Measurements from ENCODE around the gene BEST3. TPM values are rescaled to one million over a fixed set of nuclear protein-coding genes. Genes with fewer than 3 reads are reported as not detected.

BEST3 gene
- total RNA-seq, 6 experiments from 2014 or later, result not detected

DNA sequence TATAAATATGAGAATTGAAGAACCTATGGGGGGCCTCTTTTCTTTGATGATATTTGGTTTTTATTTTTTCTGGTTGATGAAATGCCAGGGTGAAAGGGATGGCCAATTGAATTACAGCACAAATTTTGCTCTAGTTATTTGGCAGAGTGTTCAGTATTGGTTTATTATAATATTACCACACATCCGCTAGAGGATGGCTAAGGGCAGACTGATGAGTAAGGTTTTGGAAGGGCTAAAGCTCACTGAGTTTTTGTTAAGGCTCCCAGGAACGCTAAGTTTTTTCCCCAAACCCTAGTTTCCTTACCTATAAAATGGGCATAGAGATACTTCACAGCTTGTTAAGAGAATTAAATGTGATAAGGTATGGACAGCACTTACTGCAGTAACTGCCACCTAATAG, 54.1 kb downstream of the BEST3 start:
- TF ChIP-seq POLR2A (IDR thresholded peaks at IDR 0.05), result no peak
- TF ChIP-seq, protein P1, sequence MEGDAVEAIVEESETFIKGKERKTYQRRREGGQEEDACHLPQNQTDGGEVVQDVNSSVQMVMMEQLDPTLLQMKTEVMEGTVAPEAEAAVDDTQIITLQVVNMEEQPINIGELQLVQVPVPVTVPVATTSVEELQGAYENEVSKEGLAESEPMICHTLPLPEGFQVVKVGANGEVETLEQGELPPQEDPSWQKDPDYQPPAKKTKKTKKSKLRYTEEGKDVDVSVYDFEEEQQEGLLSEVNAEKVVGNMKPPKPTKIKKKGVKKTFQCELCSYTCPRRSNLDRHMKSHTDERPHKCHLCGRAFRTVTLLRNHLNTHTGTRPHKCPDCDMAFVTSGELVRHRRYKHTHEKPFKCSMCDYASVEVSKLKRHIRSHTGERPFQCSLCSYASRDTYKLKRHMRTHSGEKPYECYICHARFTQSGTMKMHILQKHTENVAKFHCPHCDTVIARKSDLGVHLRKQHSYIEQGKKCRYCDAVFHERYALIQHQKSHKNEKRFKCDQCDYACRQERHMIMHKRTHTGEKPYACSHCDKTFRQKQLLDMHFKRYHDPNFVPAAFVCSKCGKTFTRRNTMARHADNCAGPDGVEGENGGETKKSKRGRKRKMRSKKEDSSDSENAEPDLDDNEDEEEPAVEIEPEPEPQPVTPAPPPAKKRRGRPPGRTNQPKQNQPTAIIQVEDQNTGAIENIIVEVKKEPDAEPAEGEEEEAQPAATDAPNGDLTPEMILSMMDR (IDR thresholded peaks at IDR 0.05), result no peak
- intact Hi-C loops (cut with DNase I), result no loop called here
- no peak for DNase-seq
- Histone ChIP-seq H3K27ac (no peak overlapping the region), H3K36me3 (no peaks in the 10 kb centered on the region), H3K4me3 (no peak overlapping the region), H3K27me3 (no peaks in the 10 kb centered on the region), H3K4me1 (no peaks in the 10 kb centered on the region), H3K9me3 (no peaks in the 10 kb centered on the region)
- no peak for ATAC-seq
- WGBS (ENCODE audit: insufficient coverage, low coverage, low lambda C conversion rate, missing lambda C conversion rate), result 70% methylated on average over 2 of the region's 2 CpGs

DNA sequence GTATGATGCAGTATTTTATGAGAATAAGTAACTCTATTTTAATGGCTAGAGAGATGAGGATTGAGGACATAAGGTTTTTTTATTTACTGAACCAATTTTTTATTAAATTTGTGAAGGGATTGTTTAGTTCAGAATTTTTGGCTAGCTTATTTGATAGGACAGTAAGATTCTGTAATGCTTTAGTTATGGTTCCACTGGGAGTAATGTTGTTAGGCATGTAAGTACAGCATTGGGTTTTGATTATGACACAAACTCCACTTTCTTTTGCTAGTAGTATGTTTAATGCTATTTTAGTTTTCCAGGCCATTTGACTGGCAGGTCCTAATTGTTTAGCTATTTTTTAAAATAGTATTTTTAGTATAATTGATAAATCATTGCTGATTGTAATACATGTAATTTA, 54.6 kb downstream of the BEST3 start:
- ATAC-seq (no peak), DNase-seq (no peak)
- intact Hi-C loops (cut with DNase I), result no loop called here
- TF ChIP-seq POLR2A (IDR thresholded peaks at IDR 0.05), result no peak
- TF ChIP-seq, protein P1 (IDR thresholded peaks at IDR 0.05), result no peak
- Histone ChIP-seq H3K4me3 (no peak overlapping the region), H3K27ac (no peak overlapping the region), H3K27me3 (no peaks in the 10 kb centered on the region), H3K4me1 (no peaks in the 10 kb centered on the region), H3K9me3 (no peaks in the 10 kb centered on the region), H3K36me3 (no peaks in the 10 kb centered on the region)

DNA sequence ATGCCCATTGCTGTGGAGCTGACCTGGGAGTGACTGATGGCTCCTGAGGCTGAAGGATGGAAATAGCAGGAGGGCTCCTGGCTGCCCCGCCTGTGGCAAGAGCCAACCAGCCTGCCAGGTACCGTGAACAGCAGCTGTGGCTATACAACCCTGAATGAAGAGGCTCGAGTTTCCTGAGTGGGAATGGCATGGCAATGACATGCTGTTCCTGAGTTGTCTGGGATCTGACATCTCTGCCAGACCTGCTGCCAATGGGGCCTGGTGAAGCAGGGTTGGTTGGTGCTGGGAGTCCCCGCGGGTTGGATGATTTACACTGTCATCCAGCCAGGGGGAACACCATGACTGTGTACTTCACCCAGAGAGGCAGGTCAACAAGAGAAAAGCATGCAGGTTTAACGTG, 56.6 kb downstream of the BEST3 start:
- no peaks in the 10 kb centered on the region for H3K36me3 ChIP-seq
- H3K4me3 ChIP-seq, result no peak overlapping the region
- no peak for DNase-seq
- WGBS (ENCODE audit: insufficient coverage, low coverage, low lambda C conversion rate, missing lambda C conversion rate), result 60% methylated on average over 4 of the region's 6 CpGs
- TF ChIP-seq POLR2A (IDR thresholded peaks at IDR 0.05), result no peak
- TF ChIP-seq, protein P1 (IDR thresholded peaks at IDR 0.05), result no peak
- ATAC-seq, result no peak
- H3K4me1 ChIP-seq, result no peaks in the 10 kb centered on the region
- intact Hi-C loops (cut with DNase I), result no loop called here
- H3K9me3 ChIP-seq, result no peaks in the 10 kb centered on the region
- no peaks in the 10 kb centered on the region for H3K27me3 ChIP-seq
- H3K27ac ChIP-seq, result no peak overlapping the region

DNA sequence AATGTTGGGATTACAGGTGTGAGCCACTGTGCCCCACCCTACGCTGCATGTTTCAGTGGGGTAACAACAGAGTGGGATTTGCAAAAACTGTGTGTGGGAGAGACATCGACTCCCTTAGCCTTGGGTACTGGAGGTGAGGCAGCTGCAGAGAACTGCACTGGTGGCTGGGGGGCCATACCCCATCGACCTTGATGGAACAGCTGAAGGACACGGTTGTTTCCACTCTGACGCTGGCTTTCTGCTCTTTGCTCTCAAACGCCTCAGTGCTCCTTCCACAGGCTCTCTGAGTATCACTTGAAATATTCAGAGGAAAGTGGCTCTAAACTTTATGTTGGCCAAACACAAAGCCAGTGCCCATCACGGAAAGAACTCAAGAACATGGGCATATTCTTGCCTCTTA, 57.6 kb downstream of the BEST3 start:
- H3K27ac ChIP-seq, result no peak overlapping the region
- H3K9me3 ChIP-seq, result no peaks in the 10 kb centered on the region
- no peak for TF ChIP-seq POLR2A (IDR thresholded peaks at IDR 0.05)
- TF ChIP-seq, protein P1 (IDR thresholded peaks at IDR 0.05), result no peak
- no peak overlapping the region for H3K4me3 ChIP-seq
- H3K4me1 ChIP-seq, result no peaks in the 10 kb centered on the region
- no peaks in the 10 kb centered on the region for H3K36me3 ChIP-seq
- no peaks in the 10 kb centered on the region for H3K27me3 ChIP-seq
- no peak for ATAC-seq
- DNase-seq, result no peak
- WGBS (ENCODE audit: insufficient coverage, low coverage, low lambda C conversion rate, missing lambda C conversion rate), result 79% methylated on average over 1 of the region's 7 CpGs
- intact Hi-C loops (cut with DNase I), result no loop called here

DNA sequence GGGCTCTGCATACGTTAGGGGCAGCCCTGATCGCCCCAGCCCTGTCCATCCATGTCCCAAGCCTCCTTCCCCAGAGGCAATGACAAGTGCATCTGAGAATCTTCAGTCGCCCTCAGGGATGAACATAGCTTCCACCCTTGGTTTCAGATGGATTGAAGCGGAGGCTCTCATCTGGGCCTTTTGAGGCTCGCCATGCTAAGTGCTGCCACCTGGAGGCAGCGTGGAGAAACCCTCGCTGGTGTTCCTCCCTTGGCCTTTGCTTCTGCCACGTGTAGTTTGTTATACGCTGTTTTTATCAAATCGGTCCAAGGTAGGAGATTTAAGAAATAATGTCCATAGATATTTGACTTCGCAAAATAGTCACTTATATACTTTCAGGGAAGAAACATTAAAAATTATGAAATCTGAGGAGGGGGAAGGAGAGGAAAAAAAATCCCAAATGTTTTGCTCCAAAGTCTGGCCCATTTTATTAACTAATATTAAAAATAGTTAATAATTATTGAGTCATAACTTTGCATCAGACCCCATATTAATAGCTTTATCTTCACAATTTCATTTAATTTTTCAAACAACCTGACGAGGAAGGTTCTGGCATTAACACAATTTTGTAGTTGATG, 59.6 kb downstream of the BEST3 start:
- peak; percentile 96 to 100 (median 98) for ATAC-seq
- WGBS (ENCODE audit: insufficient coverage, low coverage, low lambda C conversion rate, missing lambda C conversion rate), result 17% methylated on average over 11 of the region's 12 CpGs
- intact Hi-C loops (cut with DNase I), result no loop called here

More for the DNA sequence above, 59.6 kb downstream of the BEST3 start:
- no peaks in the 10 kb centered on the region for H3K4me1 ChIP-seq
- H3K27me3 ChIP-seq, result no peaks in the 10 kb centered on the region
- DNase-seq, result peak; percentile 69 to 73 (median 72)
- no peak overlapping the region for H3K4me3 ChIP-seq
- H3K9me3 ChIP-seq, result no peaks in the 10 kb centered on the region
- no peaks in the 10 kb centered on the region for H3K36me3 ChIP-seq
- TF ChIP-seq, protein P1 (IDR thresholded peaks at IDR 0.05), result peak; percentile 69 to 95 (median 90)
- TF ChIP-seq POLR2A (IDR thresholded peaks at IDR 0.05), result no peak
- H3K27ac ChIP-seq, result no peak overlapping the region
